ENCODE data around the gene GPATCH2.

GRCh38 chr1:217418269-217419193 is 212.4 kb downstream of the GPATCH2 start:
- no peak for TF ChIP-seq POLR2A (IDR thresholded peaks at IDR 0.05)
- TF ChIP-seq, protein P1, sequence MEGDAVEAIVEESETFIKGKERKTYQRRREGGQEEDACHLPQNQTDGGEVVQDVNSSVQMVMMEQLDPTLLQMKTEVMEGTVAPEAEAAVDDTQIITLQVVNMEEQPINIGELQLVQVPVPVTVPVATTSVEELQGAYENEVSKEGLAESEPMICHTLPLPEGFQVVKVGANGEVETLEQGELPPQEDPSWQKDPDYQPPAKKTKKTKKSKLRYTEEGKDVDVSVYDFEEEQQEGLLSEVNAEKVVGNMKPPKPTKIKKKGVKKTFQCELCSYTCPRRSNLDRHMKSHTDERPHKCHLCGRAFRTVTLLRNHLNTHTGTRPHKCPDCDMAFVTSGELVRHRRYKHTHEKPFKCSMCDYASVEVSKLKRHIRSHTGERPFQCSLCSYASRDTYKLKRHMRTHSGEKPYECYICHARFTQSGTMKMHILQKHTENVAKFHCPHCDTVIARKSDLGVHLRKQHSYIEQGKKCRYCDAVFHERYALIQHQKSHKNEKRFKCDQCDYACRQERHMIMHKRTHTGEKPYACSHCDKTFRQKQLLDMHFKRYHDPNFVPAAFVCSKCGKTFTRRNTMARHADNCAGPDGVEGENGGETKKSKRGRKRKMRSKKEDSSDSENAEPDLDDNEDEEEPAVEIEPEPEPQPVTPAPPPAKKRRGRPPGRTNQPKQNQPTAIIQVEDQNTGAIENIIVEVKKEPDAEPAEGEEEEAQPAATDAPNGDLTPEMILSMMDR (IDR thresholded peaks at IDR 0.05): no peak
